Stimulated activated CD4-positive, alpha-beta T cell treated with anti-CD3 and anti-CD28 coated beads, Interleukin-12 subunit alpha, Interleukin-12 subunit beta, amount 100 ng/mL, for 48 hours (primary cell): ENCODE measurements around the gene GNA14.

Experiments used
- DNase-seq, 3 donors: peaks; one replicate each; pipeline ENCODE4 v3.0.0-alpha.2; 2020; ENCODE audit warnings: low read depth in 2 of 3, low spot score in 1 of 3

Gene GNA14

GRCh38 chr9:77543131-77543822 lies 104.8 kb downstream of the GNA14 start:
- DNase-seq = no peak

GRCh38 chr9:77541600-77541999 lies 106.5 kb downstream of the GNA14 start:
- DNase-seq = no peak

- no peak for DNase-seq
These were observed 107.1 kb downstream of the GNA14 start for GRCh38 chr9:77541055-77541454.

GRCh38 chr9:77534376-77535057 lies 113.6 kb downstream of the GNA14 start:
- DNase-seq = no peak

- DNase-seq = no peak
These were observed 114.5 kb downstream of the GNA14 start for GRCh38 chr9:77533671-77534070.

- no peak for DNase-seq
These were observed 115.5 kb downstream of the GNA14 start for GRCh38 chr9:77532607-77533006.

- DNase-seq = no peak
These were observed 116.7 kb downstream of the GNA14 start for GRCh38 chr9:77531400-77531799.

- DNase-seq = no peak
These were observed 124.2 kb downstream of the GNA14 start for GRCh38 chr9:77523891-77524290.

GRCh38 chr9:77521091-77521490 lies 127.0 kb downstream of the GNA14 start:
- no peak for DNase-seq

- no peak for DNase-seq
These were observed 129.4 kb downstream of the GNA14 start for GRCh38 chr9:77518688-77519087.

- DNase-seq = no peak
These were observed 131.3 kb downstream of the GNA14 start for GRCh38 chr9:77516781-77517180.

- no peak for DNase-seq
These were observed 133.0 kb downstream of the GNA14 start for GRCh38 chr9:77514886-77515711.

GRCh38 chr9:77513457-77513856 lies 134.7 kb downstream of the GNA14 start:
- no peak for DNase-seq

GRCh38 chr9:77512876-77513275 lies 135.2 kb downstream of the GNA14 start:
- DNase-seq = no peak

- DNase-seq = no peak
These were observed 136.6 kb downstream of the GNA14 start for GRCh38 chr9:77511525-77511924.

- DNase-seq = no peak
These were observed 137.5 kb downstream of the GNA14 start for GRCh38 chr9:77510666-77511065.

- no peak for DNase-seq
These were observed 139.7 kb downstream of the GNA14 start for GRCh38 chr9:77508396-77508795.

- DNase-seq = no peak
These were observed 140.7 kb downstream of the GNA14 start for GRCh38 chr9:77507212-77507961.

GRCh38 chr9:77505232-77505631 lies 142.9 kb downstream of the GNA14 start:
- DNase-seq = no peak

- no peak for DNase-seq
These were observed 145.6 kb downstream of the GNA14 start for GRCh38 chr9:77502568-77502967.

GRCh38 chr9:77498891-77499290 lies 149.2 kb downstream of the GNA14 start:
- DNase-seq = no peak
